ENCODE results near the gene AMOT. TPM values are rescaled to one million over a fixed set of nuclear protein-coding genes. Genes with fewer than 3 reads are reported as not detected.

AMOT gene
- total RNA-seq, 3 donors from 2014 or later, result 0.56 to 1.3 (median 1.0) TPM

DNA sequence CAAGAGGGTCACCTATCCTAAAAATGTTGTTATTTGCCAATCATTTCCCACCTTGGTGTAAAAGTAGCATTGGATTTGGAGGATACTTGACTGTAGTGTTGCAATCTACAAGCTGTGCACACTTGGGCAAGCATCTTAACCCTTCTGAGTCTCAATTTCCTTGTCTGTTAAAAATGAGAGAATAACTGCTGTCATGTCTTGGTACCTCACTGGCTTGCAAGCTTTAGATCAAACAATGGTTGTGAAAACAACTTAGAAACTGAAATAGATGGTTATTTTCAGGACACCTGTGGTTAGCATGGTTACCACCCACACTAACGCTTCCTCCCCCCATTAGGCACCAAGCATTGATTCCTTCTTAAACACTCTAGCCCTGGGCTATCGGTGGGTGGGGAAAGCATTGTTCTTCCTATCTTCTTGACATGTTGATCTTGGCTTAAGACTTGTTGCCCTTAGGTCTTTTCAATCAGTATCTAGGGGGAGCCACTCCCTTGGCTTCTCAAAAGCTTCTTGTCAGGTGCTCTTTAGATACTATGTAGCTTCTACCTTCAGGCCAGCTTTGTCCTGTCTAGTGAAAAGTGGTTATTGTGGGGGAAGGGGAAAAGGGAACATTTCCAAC, 10.6 kb upstream of the AMOT start:
- H3K27me3 Mint-ChIP-seq (ENCODE audit: low read depth), result peaks cover under 1% of the 10 kb centered on the region
- DNase-seq (no peak), ATAC-seq (peak; percentile 18 to 35)
- H3K4me1 Mint-ChIP-seq (ENCODE audit: low read depth), result peaks cover 11% of the 10 kb centered on the region
- no peak overlapping the region for H3K4me3 Mint-ChIP-seq
- no peaks in the 10 kb centered on the region for H3K9me3 Mint-ChIP-seq
- no peaks in the 10 kb centered on the region for H3K36me3 Mint-ChIP-seq (ENCODE audit: insufficient read depth)

GRCh38 chrX:112849016-112849415, 8.4 kb upstream of the AMOT start:
- ATAC-seq, result no peak

GRCh38 chrX:112846782-112847181, 6.2 kb upstream of the AMOT start:
- Mint-ChIP-seq H3K9me3 (no peaks in the 10 kb centered on the region), H3K4me3 (no peak overlapping the region), H3K27me3 (ENCODE audit: low read depth) (no peaks in the 10 kb centered on the region), H3K36me3 (ENCODE audit: insufficient read depth) (no peaks in the 10 kb centered on the region), H3K4me1 (ENCODE audit: low read depth) (peaks cover 9% of the 10 kb centered on the region)
- ATAC-seq (no peak), DNase-seq (no peak)

More at GRCh38 chrX:112849016-112849415, 8.4 kb upstream of the AMOT start:
- DNase-seq, result no peak
- H3K9me3 Mint-ChIP-seq, result no peaks in the 10 kb centered on the region
- no peaks in the 10 kb centered on the region for H3K27me3 Mint-ChIP-seq (ENCODE audit: low read depth)
- no peaks in the 10 kb centered on the region for H3K36me3 Mint-ChIP-seq (ENCODE audit: insufficient read depth)
- H3K4me1 Mint-ChIP-seq (ENCODE audit: low read depth), result peaks cover 11% of the 10 kb centered on the region
- no peak overlapping the region for H3K4me3 Mint-ChIP-seq

DNA sequence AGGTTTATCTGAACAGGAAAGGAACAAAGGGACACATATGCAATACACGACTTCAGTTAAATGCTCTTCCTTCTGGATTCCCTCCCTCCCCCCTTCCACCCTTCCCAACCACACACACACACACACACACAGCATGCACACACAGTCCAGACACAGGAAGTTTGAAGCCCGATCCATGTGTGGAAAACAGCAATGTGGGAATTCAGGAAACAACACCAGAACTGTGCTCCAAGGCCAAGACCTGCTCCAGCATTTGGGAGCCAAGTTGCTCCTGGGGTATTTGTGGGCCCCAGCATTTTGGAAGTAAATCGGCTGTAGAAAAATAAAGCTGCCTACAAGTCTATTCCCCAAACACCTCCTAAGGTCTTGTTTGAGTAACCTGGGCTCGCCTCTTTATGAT, 5.6 kb upstream of the AMOT start:
- peaks cover 6% of the 10 kb centered on the region for H3K4me1 Mint-ChIP-seq (ENCODE audit: low read depth)
- H3K9me3 Mint-ChIP-seq, result no peaks in the 10 kb centered on the region
- H3K27me3 Mint-ChIP-seq (ENCODE audit: low read depth), result no peaks in the 10 kb centered on the region
- DNase-seq (no peak), ATAC-seq (no peak)
- no peak overlapping the region for H3K4me3 Mint-ChIP-seq
- H3K36me3 Mint-ChIP-seq (ENCODE audit: insufficient read depth), result no peaks in the 10 kb centered on the region

GRCh38 chrX:112844250-112844649, 3.6 kb upstream of the AMOT start:
- ATAC-seq (no peak), DNase-seq (no peak)
- H3K27me3 Mint-ChIP-seq (ENCODE audit: low read depth), result no peaks in the 10 kb centered on the region
- H3K9me3 Mint-ChIP-seq, result no peaks in the 10 kb centered on the region
- no peak overlapping the region for H3K4me3 Mint-ChIP-seq
- H3K36me3 Mint-ChIP-seq (ENCODE audit: insufficient read depth), result no peaks in the 10 kb centered on the region
- H3K4me1 Mint-ChIP-seq (ENCODE audit: low read depth), result peaks cover 8% of the 10 kb centered on the region

DNA sequence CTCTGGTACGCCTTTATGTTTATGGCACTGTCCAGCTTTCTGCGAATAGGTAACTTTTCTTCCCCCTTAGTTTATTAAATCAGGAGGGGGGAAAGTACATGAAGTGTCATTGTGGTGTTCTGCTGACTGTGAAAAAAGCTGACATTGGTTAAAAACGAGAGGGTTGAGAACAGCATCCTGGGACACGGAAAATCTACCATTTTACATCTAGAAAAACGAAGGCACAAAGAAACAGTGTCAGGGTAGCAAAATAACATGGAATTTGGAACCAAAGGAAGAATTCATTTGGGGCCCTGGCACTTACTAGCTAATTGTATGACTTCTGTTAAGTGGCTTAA, 1.2 kb upstream of the AMOT start:
- Mint-ChIP-seq H3K9me3 (no peaks in the 10 kb centered on the region), H3K36me3 (ENCODE audit: insufficient read depth) (no peaks in the 10 kb centered on the region), H3K27me3 (ENCODE audit: low read depth) (no peaks in the 10 kb centered on the region), H3K4me1 (ENCODE audit: low read depth) (peaks cover 8% of the 10 kb centered on the region), H3K4me3 (peak overlapping the region; percentile 88)
- no peak for ATAC-seq
- no peak for DNase-seq

DNA sequence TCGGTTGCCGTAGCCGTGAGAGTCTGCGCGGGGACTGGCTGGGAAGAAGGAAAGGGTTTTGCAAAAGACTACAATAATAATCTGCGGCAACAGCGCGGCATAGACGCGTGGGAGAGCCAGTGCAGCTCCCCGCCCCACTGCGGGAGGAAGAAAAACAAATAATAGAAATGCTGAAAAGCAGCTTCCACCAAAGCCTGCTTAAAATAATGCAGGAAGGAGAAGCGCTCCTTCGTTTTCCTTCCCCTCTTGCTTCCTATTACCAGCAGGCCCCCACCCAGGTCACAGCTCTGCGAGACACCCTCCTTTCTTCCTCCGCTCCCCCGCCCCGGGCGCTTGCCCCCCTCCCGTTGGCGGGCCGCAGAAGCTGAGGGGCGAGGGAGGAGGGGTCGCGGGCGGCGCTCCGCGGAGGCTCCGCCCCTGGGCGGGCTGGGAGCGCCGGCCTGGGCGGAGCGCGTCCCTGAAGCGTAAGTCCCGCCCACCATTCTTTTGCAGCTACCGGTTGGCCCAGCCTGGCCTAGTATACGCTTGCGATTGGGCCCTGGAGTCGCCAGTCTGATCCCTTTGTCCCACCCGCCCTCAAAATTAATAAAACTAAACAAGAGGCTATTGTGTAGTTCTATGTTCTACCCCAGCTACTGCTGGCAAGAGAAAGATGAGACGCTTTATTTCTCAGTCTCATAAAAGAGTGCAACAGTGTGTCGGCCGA, 636 bp upstream of the AMOT start:
- no peaks in the 10 kb centered on the region for H3K27me3 Mint-ChIP-seq (ENCODE audit: low read depth)
- peak overlapping the region; percentile 88 for H3K4me3 Mint-ChIP-seq
- ATAC-seq, result peak; percentile 96 to 97
- peak; percentile 67 for DNase-seq
- H3K4me1 Mint-ChIP-seq (ENCODE audit: low read depth), result peaks cover 8% of the 10 kb centered on the region
- H3K9me3 Mint-ChIP-seq, result no peaks in the 10 kb centered on the region
- no peaks in the 10 kb centered on the region for H3K36me3 Mint-ChIP-seq (ENCODE audit: insufficient read depth)

GRCh38 chrX:112839856-112840255, 775 bp downstream of the AMOT start:
- no peaks in the 10 kb centered on the region for H3K9me3 Mint-ChIP-seq
- H3K4me1 Mint-ChIP-seq (ENCODE audit: low read depth), result peaks cover 8% of the 10 kb centered on the region
- H3K4me3 Mint-ChIP-seq, result peak overlapping the region; percentile 88
- ATAC-seq, result no peak
- H3K27me3 Mint-ChIP-seq (ENCODE audit: low read depth), result no peaks in the 10 kb centered on the region
- H3K36me3 Mint-ChIP-seq (ENCODE audit: insufficient read depth), result no peaks in the 10 kb centered on the region
- no peak for DNase-seq

- DNase-seq (no peak), ATAC-seq (no peak)
- Mint-ChIP-seq H3K27me3 (ENCODE audit: low read depth) (no peaks in the 10 kb centered on the region), H3K4me3 (no peak overlapping the region), H3K4me1 (ENCODE audit: low read depth) (peaks cover 8% of the 10 kb centered on the region), H3K9me3 (no peaks in the 10 kb centered on the region), H3K36me3 (ENCODE audit: insufficient read depth) (no peaks in the 10 kb centered on the region)
Measured at GRCh38 chrX:112837531-112837930, 3.1 kb downstream of the AMOT start.

DNA sequence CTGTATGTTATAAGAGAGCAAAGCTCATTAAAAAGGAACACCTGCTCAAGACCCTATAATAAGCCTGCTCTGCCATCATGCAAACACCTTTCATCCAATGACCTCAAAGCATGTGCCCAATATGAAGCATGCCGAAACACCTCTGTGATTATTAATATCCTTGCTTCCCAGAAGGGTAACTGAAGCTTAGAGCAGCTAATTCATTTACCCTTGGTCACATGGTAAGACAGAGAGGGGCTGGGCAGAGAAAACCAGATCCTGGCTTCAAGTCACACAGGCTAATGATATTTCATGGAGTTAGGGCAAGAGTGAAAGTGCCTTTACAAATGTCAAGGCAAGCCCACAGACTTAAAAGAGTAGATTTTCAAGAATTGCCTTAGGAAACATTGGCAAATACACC, 5.6 kb downstream of the AMOT start:
- H3K4me3 Mint-ChIP-seq, result no peak overlapping the region
- H3K9me3 Mint-ChIP-seq, result no peaks in the 10 kb centered on the region
- ATAC-seq (no peak), DNase-seq (no peak)
- no peaks in the 10 kb centered on the region for H3K27me3 Mint-ChIP-seq (ENCODE audit: low read depth)
- peaks cover 4% of the 10 kb centered on the region for H3K36me3 Mint-ChIP-seq (ENCODE audit: insufficient read depth)
- peaks cover 3% of the 10 kb centered on the region for H3K4me1 Mint-ChIP-seq (ENCODE audit: low read depth)

DNA sequence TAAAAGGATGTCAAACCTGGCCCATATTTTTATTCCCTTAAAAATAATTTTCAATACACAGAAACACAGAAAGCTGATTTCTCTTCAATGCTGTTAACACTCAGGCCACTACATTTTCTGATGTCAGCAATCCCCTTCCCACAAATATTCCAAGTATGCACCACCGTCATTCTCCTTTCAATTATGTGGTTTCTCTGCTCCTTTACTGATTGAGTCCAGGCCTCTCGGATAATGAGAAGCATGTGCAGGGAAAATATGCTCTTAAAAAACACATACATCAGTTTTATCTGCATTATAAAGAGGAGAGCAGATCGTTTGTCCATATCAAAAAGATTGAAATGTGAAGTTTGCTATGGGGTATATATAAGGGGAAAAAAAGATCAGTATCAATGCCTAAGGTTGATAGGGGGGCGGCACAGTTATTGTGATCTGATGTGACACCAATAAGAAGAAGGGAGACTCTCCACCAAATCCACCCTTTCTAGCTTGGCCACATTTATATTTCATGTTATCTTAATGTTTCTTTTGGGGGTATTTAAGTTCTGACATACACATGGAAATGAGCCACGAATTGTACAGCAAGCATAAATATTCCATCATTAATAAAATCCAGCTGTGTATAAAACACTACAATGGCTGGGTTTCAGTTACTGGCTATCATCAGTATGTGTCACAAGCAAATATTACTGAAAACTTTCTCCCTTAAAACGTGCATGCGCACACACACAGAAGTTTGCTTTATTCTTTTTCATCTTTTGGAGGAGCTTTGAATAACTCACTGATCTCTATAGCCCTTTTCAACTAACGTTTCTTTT, 6.4 kb downstream of the AMOT start:
- Mint-ChIP-seq H3K36me3 (ENCODE audit: insufficient read depth) (peaks cover 4% of the 10 kb centered on the region), H3K9me3 (no peaks in the 10 kb centered on the region), H3K27me3 (ENCODE audit: low read depth) (no peaks in the 10 kb centered on the region), H3K4me1 (ENCODE audit: low read depth) (no peaks in the 10 kb centered on the region), H3K4me3 (no peak overlapping the region)
- ATAC-seq, result no peak
- no peak for DNase-seq

DNA sequence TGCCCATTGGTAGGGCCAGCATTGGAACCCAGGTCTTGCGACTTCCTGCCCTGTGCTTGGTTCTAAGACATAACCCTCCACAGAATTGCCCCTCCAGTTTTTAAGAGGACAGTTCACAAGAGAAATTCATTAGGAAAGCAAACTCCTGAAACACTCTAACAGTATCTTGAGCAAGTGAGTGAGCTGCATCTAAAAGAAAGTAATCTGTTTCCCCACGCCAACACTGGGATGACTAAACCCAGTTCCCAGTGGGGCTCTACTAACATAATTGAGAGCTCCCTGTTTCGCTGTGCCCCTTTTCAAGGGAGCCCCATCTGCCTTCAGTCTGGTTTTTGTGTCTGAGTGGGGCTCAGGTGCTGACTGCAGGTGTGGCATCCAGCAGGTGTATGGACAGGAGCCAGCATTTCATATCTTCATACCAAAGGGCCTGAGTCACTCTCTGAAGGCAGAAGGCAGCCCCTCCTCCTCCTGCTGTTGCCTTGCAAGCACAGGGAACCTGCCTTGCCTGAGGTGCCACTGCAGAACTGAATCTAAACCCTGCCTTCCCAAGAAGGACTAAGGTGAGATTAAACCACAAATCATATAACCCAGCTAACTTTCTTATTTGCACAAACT, 8.0 kb downstream of the AMOT start:
- no peaks in the 10 kb centered on the region for H3K4me1 Mint-ChIP-seq (ENCODE audit: low read depth)
- DNase-seq (no peak), ATAC-seq (no peak)
- H3K27me3 Mint-ChIP-seq (ENCODE audit: low read depth), result no peaks in the 10 kb centered on the region
- H3K4me3 Mint-ChIP-seq, result no peak overlapping the region
- H3K9me3 Mint-ChIP-seq, result no peaks in the 10 kb centered on the region
- peaks cover 4% of the 10 kb centered on the region for H3K36me3 Mint-ChIP-seq (ENCODE audit: insufficient read depth)

DNA sequence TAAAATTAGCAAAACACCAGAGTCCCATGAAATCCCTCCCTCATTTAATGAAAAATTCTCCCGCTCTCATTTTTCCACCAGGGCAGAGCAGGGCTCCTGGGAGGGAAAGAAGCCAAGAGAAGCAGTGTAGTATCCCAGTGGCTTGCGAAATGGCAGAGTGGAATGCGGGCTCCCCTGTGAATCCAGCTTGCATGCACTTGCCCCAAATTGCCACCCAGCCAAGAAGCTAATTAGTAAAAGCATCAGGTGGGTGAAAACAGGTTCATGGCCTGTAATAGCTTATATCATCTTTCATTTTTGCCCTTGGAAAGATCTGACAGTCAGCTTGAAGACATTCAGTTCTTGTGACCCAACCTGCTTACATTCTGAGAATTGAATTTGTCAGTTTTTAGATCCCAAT, 10.1 kb downstream of the AMOT start:
- no peak for DNase-seq
- Mint-ChIP-seq H3K36me3 (ENCODE audit: insufficient read depth) (peaks cover 4% of the 10 kb centered on the region), H3K27me3 (ENCODE audit: low read depth) (no peaks in the 10 kb centered on the region), H3K4me3 (no peak overlapping the region), H3K4me1 (ENCODE audit: low read depth) (no peaks in the 10 kb centered on the region), H3K9me3 (no peaks in the 10 kb centered on the region)
- ATAC-seq, result no peak

GRCh38 chrX:112827292-112827903, 13.2 kb downstream of the AMOT start:
- no peak for ATAC-seq
- DNase-seq, result no peak
- Mint-ChIP-seq H3K27me3 (ENCODE audit: low read depth) (no peaks in the 10 kb centered on the region), H3K4me3 (no peak overlapping the region), H3K36me3 (ENCODE audit: insufficient read depth) (peaks cover 4% of the 10 kb centered on the region), H3K9me3 (no peaks in the 10 kb centered on the region), H3K4me1 (ENCODE audit: low read depth) (no peaks in the 10 kb centered on the region)

All from activated T-cell treated with anti-CD3 and anti-CD28 coated beads, Interleukin-2, amount 50 U/mL, for 4 hours (primary cell).